ENCODE measurements around the gene ZNF160.

DNA sequence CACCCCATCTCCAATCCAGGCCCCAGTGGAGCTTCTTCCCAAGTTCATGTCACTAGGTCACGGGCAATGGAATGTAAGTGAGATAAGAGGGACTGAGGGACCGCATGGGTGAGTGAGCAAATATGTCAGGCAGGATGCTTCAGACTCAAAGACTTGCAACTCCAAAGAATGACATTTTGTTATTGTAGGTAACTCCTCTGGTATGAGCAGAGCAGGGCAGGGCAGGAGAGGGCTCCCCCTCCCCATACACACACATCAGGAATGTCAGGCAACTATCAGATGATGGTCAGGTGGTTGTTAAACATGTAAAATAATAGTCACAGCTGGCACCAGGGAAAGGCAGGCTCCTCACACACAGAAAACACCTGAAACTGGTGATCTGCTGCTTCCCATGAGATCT, 48.1 kb downstream of the ZNF160 start:
- TF ChIP-seq, protein P1, sequence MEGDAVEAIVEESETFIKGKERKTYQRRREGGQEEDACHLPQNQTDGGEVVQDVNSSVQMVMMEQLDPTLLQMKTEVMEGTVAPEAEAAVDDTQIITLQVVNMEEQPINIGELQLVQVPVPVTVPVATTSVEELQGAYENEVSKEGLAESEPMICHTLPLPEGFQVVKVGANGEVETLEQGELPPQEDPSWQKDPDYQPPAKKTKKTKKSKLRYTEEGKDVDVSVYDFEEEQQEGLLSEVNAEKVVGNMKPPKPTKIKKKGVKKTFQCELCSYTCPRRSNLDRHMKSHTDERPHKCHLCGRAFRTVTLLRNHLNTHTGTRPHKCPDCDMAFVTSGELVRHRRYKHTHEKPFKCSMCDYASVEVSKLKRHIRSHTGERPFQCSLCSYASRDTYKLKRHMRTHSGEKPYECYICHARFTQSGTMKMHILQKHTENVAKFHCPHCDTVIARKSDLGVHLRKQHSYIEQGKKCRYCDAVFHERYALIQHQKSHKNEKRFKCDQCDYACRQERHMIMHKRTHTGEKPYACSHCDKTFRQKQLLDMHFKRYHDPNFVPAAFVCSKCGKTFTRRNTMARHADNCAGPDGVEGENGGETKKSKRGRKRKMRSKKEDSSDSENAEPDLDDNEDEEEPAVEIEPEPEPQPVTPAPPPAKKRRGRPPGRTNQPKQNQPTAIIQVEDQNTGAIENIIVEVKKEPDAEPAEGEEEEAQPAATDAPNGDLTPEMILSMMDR (IDR thresholded peaks at IDR 0.05), result no peak
- TF ChIP-seq EP300 (IDR thresholded peaks at IDR 0.05), result no peak
- no peak for TF ChIP-seq POLR2AphosphoS5 (IDR thresholded peaks at IDR 0.05)

Measured in upper lobe of left lung (tissue), 4 donors.